Heart left ventricle (tissue), 16 donors: Measurements from ENCODE around the gene GZMH. TPM values are rescaled to one million over a fixed set of nuclear protein-coding genes. Genes with fewer than 3 reads are reported as not detected.

Experiments
- ATAC-seq, 4 donors: fragments of 200-7000 bp; cut with Tn5 transposase; one replicate each; pipeline ENCODE4 v1.9.1; 2020 to 2022; ENCODE audit warnings: moderate library complexity in 4 of 4, mild to moderate bottlenecking in 3 of 4, moderate number of reproducible peaks in 1 of 4
- DNase-seq, 5 donors: peaks; one replicate each; pipeline ENCODE4 v3.0.0-alpha.2; 2020
- H3K27ac ChIP-seq, 12 donors: fragments of 200-600 bp; sonication (generic) in 4 of 12; one replicate each; pipeline versions ENCODE4 v1.5.0 to v1.8.0; 2016 to 2022; ENCODE audit warnings: mild to moderate bottlenecking in 2 of 12
- H3K27me3 ChIP-seq, 9 donors: fragments of 200-600 bp; sonication (generic) in 2 of 9; one replicate each; pipeline versions ENCODE4 v1.5.1 to v1.8.0; 2016 to 2022; ENCODE audit warnings: mild to moderate bottlenecking in 3 of 9
- H3K36me3 ChIP-seq, 9 donors: fragments of 200-600 bp; sonication (generic) in 2 of 9; one replicate each; pipeline versions ENCODE4 v1.5.0 to v1.8.0; 2018 to 2022; ENCODE audit warnings: mild to moderate bottlenecking in 2 of 9
- H3K4me1 ChIP-seq, 12 donors: fragments of 200-600 bp; sonication (generic) in 4 of 12; one replicate each; pipeline versions ENCODE4 v1.5.0 to v1.8.0; 2016 to 2022; ENCODE audit warnings: mild to moderate bottlenecking in 3 of 12
- H3K4me3 ChIP-seq, 12 donors: fragments of 200-600 bp; sonication (generic) in 4 of 12; one replicate each; pipeline versions ENCODE4 v1.5.0 to v1.8.0; 2017 to 2022; ENCODE audit warnings: mild to moderate bottlenecking in 9 of 12, moderate library complexity in 4 of 12
- H3K9me3 ChIP-seq, 12 donors: fragments of 200-600 bp; sonication (generic) in 4 of 12; one replicate each; pipeline versions ENCODE4 v1.5.0 to v1.8.0; 2016 to 2022; ENCODE audit warnings: mild to moderate bottlenecking in 1 of 12
- POLR2A ChIP-seq, 2 donors: fragments of 450-650 bp; IDR thresholded peaks; one replicate each; pipeline ENCODE4 v1.6.1; 2017; ENCODE audit warnings: antibody characterized with exemption in 2 of 2, mild to moderate bottlenecking in 2 of 2, moderate library complexity in 2 of 2
- WGBS, 4 donors: extraction: QIAGEN DNeasy Blood & Tissue Kit in 2 of 4; methylation state at CpG; one replicate each; pipeline versions ENCODE4 v1.1.5 to v1.1.7; 2013 to 2018; 5-methylcytosine and 5-hydroxymethylcytosine counted together
- intact Hi-C, 10 donors: fragments of 100-400 bp; cut with DNase I; formaldehyde crosslinking; loops; one replicate each; pipeline versions ENCODE4 v1.11.1 to v1.14.2; 2022
- polyA plus RNA-seq, 2 donors: library from polyadenylated mRNA; stranded (reverse); fragments of 200-250 nt; gene quantifications; one replicate each; pipeline ENCODE4 v1.2.3, GENCODE V29; 2013
- total RNA-seq, 9 donors: library from RNA; depleted of rRNA in 2 of 9; stranded (reverse); fragments of >200 nt in 2 of 9; fragmentation: NEBNext Ultra II Directional in 3 of 9; extraction: Animal tissue kit (Norgen Biotek cat#: 25700) in 3 of 9; gene quantifications; one replicate each; pipeline versions ENCODE4 v1.1.0 to v1.2.4, GENCODE V29; 2016 to 2023
- TF ChIP-seq, protein P1 (sequence below), 12 donors: fragments of 200-600 bp; sonication (generic) in 4 of 12; IDR thresholded peaks; one replicate each; pipeline versions ENCODE4 v1.5.0 to v1.8.0; 2018 to 2022; ENCODE audit warnings: antibody characterized with exemption in 12 of 12, mild to moderate bottlenecking in 5 of 12
- donor health status: ischemic (EF 13 %, LVEDD 7.1; RV severe dilation, severe dysfunction).
- donor health status: healthy with polysubstance abuse.
- donor health status: DM: no; HTN: yes; CAD: no.
- donor health status: DM: no; HTN: no; CAD: no.
- donor health status: ischemic (EF 25% LVEDD 6.9; RV normal size, moderate dysfunction).
- donor health status: ischemic (EF 25% LVEDD 5.7; RV mildly dilated, moderate dysfunction).
- donor health status: healthy.
- donor health status: DM: yes; HTN: yes; CAD: no.
- donor health status: ischemic (EF 35%, LVEDD 5.7; RV mildly dilated, moderate dysfunction).
- donor health status: nonischemic (EF 11% LVEDD 7.7; RV severe dilation, severe dysfunction).
- donor health status: DM: yes; HTN: yes; CAD: no.
- donor health status: PGD.
- donor health status: ischemic (EF 29% LVEDD 5.4; RV normal size, mild dysfunction).
- donor health status: nonischemic (EF 23%, LVEDD 6.1; RV moderate dilation, normal function).

The GZMH gene
- total and polyA plus RNA-seq, 11 donors: 0.30 to 5.9 (median 1.4) TPM; not detected in 5

DNA sequence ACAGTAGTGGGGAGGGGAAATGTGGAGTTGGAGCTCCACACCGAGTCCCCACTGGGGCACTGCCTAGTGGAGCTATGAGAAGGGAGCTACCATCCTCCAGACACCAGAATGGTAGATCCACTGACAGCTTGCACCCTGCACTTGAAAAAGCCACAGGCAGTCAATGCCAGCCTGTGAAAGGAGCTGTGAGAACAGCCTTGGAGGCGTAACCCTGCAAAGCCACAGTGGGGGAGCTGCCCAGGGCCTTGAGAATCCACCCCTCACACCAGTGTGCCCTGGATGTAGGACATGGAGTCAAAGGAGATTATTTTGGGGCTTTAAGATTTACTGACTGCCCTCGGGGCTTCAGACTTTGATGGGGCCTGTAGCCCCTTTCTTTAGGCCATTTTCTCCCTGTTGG, 46.0 kb downstream of the GZMH start:
- peaks cover 0 to 46% (median 11%) of the 10 kb centered on the region in 12 donors for H3K9me3 ChIP-seq
- 54 to 71% (median 61%) methylated on average over 2 to 3 of the region's 3 CpGs for WGBS, 4 donors
- H3K4me3 ChIP-seq: no peak overlapping the region
- DNase-seq: no peak
- no peaks in the 10 kb centered on the region for H3K4me1 ChIP-seq
- ATAC-seq: no peak
- H3K27ac ChIP-seq: no peak overlapping the region
- intact Hi-C loops: no loop called here
- no peaks in the 10 kb centered on the region for H3K27me3 ChIP-seq
- no peak for TF ChIP-seq POLR2A (IDR thresholded peaks at IDR 0.05)
- TF ChIP-seq, protein P1, sequence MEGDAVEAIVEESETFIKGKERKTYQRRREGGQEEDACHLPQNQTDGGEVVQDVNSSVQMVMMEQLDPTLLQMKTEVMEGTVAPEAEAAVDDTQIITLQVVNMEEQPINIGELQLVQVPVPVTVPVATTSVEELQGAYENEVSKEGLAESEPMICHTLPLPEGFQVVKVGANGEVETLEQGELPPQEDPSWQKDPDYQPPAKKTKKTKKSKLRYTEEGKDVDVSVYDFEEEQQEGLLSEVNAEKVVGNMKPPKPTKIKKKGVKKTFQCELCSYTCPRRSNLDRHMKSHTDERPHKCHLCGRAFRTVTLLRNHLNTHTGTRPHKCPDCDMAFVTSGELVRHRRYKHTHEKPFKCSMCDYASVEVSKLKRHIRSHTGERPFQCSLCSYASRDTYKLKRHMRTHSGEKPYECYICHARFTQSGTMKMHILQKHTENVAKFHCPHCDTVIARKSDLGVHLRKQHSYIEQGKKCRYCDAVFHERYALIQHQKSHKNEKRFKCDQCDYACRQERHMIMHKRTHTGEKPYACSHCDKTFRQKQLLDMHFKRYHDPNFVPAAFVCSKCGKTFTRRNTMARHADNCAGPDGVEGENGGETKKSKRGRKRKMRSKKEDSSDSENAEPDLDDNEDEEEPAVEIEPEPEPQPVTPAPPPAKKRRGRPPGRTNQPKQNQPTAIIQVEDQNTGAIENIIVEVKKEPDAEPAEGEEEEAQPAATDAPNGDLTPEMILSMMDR (IDR thresholded peaks at IDR 0.05): no peak
- no peaks in the 10 kb centered on the region for H3K36me3 ChIP-seq

DNA sequence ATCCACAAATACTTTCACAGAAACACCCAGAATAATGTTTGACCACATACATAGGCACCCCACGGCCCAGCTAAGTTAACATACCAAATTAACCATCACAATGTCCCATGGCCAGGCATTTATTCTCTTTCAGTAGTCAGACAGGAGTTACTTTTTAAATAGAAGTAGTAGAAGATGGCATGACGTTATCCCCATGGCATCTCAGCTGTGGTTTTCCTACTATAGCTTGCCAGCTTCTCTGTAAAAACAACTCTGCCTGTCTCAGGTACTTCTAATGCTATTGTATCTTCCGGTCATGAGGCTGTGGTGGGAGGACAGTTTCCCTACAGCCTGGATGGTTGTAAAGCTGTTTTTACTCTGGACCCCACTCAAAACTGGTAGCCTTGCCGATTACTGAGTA, 52.7 kb downstream of the GZMH start:
- H3K4me1 ChIP-seq: no peaks in the 10 kb centered on the region
- H3K4me3 ChIP-seq: no peak overlapping the region
- no peaks in the 10 kb centered on the region for H3K27me3 ChIP-seq
- no peaks in the 10 kb centered on the region for H3K36me3 ChIP-seq
- peaks cover 0 to 4% (median 0%) of the 10 kb centered on the region in 12 donors for H3K9me3 ChIP-seq
- ATAC-seq: no peak
- no peak overlapping the region for H3K27ac ChIP-seq
- intact Hi-C loops: no loop called here
- no peak for TF ChIP-seq POLR2A (IDR thresholded peaks at IDR 0.05)
- TF ChIP-seq, protein P1 (IDR thresholded peaks at IDR 0.05): no peak
- 55 to 62% (median 58%) methylated on average over 4 of the region's 4 CpGs for WGBS, 4 donors
- DNase-seq: no peak

Other genes starting within 250 kb of the GZMH start
- 10 to 100 TPM in 7 of 9 donors, 1 to 10 TPM in 2; 6.5 to 19.1 (median 11.7) TPM for gene NFATC4, start 241.5 kb downstream of the GZMH start, total RNA-seq
- gene NFATC4, start 241.5 kb downstream of the GZMH start, polyA plus RNA-seq: 10 to 100 TPM; 12.5 to 23.0 TPM
- gene NYNRIN, start 210.7 kb downstream of the GZMH start, total RNA-seq: 10 to 100 TPM in 1 of 9 donors, 1 to 10 TPM in 8; 3.7 to 10.0 (median 7.5) TPM
- 1 to 10 TPM; 3.6 to 6.7 TPM for gene NYNRIN, start 210.7 kb downstream of the GZMH start, polyA plus RNA-seq
- gene CBLN3, start 180.0 kb downstream of the GZMH start, total RNA-seq: 1 to 10 TPM in 5 of 9 donors, under 1 TPM in 4; 0.38 to 4.9 (median 1.0) TPM
- gene CBLN3, start 180.0 kb downstream of the GZMH start, polyA plus RNA-seq: under 1 TPM; 0.72 to 0.80 TPM
- gene KHNYN, start 179.7 kb downstream of the GZMH start, total RNA-seq: 10 to 100 TPM; 16.9 to 33.4 (median 20.1) TPM
- 10 to 100 TPM; 15.6 to 34.5 TPM for gene KHNYN, start 179.7 kb downstream of the GZMH start, polyA plus RNA-seq
- gene SDR39U1, start 166.9 kb downstream of the GZMH start, total RNA-seq: 10 to 100 TPM; 58.6 to 74.6 (median 60.5) TPM
- gene SDR39U1, start 166.9 kb downstream of the GZMH start, polyA plus RNA-seq: 100 to 1,000 TPM in 1 of 2 donors, 10 to 100 TPM in 1; 68.4 to 109 TPM
- 1 to 10 TPM in 1 of 9 donors, under 1 TPM in 3, not detected in 5; 0.31 to 2.2 (median 0.52) TPM for gene CMA1, start 101.4 kb downstream of the GZMH start, total RNA-seq
- gene CMA1, start 101.4 kb downstream of the GZMH start, polyA plus RNA-seq: under 1 TPM in 1 of 2 donors, not detected in 1; 0.19 TPM
- 1 to 10 TPM in 4 of 9 donors, under 1 TPM in 4, not detected in 1; 0.42 to 2.9 (median 0.91) TPM for gene CTSG, start 33.4 kb downstream of the GZMH start, total RNA-seq
- gene CTSG, start 33.4 kb downstream of the GZMH start, polyA plus RNA-seq: under 1 TPM in 1 of 2 donors, not detected in 1; 0.08 TPM
- gene GZMB, start 24.5 kb upstream of the GZMH start, total RNA-seq: 10 to 100 TPM in 1 of 9 donors, 1 to 10 TPM in 3, under 1 TPM in 3, not detected in 2; 0.49 to 18.8 (median 1.3) TPM
- 1 to 10 TPM in 1 of 2 donors, under 1 TPM in 1; 0.32 to 1.4 TPM for gene GZMB, start 24.5 kb upstream of the GZMH start, polyA plus RNA-seq